ENCODE results near the gene PIF1.

DNA sequence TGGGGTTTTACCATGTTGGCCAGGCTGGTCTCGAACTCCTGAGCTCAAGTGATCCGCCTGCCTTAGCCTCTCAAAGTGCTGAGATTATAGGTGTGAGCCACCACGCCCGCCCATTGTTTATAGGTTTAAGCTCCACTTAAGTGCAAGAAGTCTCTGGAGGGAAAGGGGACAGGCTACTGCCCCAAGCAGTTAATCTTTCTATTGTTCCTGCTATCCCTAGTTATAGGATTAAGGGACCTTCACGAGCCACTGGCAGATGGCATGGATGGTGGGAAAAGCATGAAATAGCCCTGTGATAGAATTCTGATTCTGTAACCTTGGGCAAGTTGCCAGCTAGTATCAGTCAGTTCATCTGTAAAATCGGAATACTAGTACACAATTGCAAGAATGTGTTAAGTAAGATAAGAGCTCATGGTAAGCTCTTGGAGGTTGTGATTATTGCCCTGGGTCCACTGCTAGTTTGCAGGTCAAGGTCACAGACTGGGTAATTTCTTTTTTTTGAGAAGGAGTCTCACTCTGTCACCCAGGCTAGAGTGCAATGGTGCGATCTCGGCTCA, 44.8 kb downstream of the PIF1 start:
- TF ChIP-seq, protein P1, sequence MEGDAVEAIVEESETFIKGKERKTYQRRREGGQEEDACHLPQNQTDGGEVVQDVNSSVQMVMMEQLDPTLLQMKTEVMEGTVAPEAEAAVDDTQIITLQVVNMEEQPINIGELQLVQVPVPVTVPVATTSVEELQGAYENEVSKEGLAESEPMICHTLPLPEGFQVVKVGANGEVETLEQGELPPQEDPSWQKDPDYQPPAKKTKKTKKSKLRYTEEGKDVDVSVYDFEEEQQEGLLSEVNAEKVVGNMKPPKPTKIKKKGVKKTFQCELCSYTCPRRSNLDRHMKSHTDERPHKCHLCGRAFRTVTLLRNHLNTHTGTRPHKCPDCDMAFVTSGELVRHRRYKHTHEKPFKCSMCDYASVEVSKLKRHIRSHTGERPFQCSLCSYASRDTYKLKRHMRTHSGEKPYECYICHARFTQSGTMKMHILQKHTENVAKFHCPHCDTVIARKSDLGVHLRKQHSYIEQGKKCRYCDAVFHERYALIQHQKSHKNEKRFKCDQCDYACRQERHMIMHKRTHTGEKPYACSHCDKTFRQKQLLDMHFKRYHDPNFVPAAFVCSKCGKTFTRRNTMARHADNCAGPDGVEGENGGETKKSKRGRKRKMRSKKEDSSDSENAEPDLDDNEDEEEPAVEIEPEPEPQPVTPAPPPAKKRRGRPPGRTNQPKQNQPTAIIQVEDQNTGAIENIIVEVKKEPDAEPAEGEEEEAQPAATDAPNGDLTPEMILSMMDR (conservative IDR thresholded peaks at IDR 0.05; ENCODE audit: low read length), result no peak
- no peak for TF ChIP-seq EZH2phosphoT487 (IDR thresholded peaks at IDR 0.05; ENCODE audit: borderline replicate concordance)

All from Loucy (cell line).